ENCODE measurements around the gene ITPKC. TPM values are rescaled to one million over a fixed set of nuclear protein-coding genes. Genes with fewer than 3 reads are reported as not detected.
"Not testable (repeated sequence)": the region's sequence is repeated elsewhere in the genome, so short reads cannot be mapped to it uniquely, and the experiment has no call there.

ITPKC gene
- polyA plus RNA-seq, 1 experiment = 8.9 TPM

DNA sequence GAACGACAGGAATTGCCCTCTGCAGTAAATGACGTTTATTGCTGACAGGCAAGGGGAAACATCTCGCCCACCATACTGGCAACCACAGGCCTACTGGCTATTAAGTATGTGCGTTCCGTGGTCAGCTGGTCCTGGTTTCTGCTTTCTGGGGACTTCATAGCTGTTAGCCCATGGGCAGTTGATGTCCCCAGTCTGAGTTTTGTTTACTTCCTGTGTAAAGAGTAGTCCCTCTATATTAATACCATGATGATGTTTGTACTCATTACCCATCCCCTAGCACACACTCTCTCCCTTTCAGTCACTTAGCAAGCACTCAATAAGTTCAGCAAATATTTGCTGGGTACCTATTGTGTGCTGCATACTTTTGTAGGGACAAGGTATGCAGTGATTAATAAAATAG lies 52.0 kb downstream of the ITPKC start:
- POLR2A ChIA-PET = interaction anchor here (0.5 kb wide), 1 partner anchor 97 kb away, joined by 5 read pairs; no protein-coding TSS in a partner anchor
- Histone ChIP-seq H3K27me3 (ENCODE audit: control insufficient read depth, insufficient read depth, low read length) (no peaks in the 10 kb centered on the region), H3K27ac (ENCODE audit: low read depth, low read length) (no peak overlapping the region), H3K9me3 (ENCODE audit: control insufficient read depth, insufficient read depth, low read length) (no peaks in the 10 kb centered on the region), H3K4me3 (ENCODE audit: low read depth, low read length) (no peak overlapping the region)
- no peak for DNase-seq (ENCODE audit: low read depth, low spot score)
- TF ChIP-seq, protein P1, sequence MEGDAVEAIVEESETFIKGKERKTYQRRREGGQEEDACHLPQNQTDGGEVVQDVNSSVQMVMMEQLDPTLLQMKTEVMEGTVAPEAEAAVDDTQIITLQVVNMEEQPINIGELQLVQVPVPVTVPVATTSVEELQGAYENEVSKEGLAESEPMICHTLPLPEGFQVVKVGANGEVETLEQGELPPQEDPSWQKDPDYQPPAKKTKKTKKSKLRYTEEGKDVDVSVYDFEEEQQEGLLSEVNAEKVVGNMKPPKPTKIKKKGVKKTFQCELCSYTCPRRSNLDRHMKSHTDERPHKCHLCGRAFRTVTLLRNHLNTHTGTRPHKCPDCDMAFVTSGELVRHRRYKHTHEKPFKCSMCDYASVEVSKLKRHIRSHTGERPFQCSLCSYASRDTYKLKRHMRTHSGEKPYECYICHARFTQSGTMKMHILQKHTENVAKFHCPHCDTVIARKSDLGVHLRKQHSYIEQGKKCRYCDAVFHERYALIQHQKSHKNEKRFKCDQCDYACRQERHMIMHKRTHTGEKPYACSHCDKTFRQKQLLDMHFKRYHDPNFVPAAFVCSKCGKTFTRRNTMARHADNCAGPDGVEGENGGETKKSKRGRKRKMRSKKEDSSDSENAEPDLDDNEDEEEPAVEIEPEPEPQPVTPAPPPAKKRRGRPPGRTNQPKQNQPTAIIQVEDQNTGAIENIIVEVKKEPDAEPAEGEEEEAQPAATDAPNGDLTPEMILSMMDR (IDR thresholded peaks at IDR 0.05; ENCODE audit: low read depth, low read length) = no peak
- CTCF ChIA-PET = no interaction called here

DNA sequence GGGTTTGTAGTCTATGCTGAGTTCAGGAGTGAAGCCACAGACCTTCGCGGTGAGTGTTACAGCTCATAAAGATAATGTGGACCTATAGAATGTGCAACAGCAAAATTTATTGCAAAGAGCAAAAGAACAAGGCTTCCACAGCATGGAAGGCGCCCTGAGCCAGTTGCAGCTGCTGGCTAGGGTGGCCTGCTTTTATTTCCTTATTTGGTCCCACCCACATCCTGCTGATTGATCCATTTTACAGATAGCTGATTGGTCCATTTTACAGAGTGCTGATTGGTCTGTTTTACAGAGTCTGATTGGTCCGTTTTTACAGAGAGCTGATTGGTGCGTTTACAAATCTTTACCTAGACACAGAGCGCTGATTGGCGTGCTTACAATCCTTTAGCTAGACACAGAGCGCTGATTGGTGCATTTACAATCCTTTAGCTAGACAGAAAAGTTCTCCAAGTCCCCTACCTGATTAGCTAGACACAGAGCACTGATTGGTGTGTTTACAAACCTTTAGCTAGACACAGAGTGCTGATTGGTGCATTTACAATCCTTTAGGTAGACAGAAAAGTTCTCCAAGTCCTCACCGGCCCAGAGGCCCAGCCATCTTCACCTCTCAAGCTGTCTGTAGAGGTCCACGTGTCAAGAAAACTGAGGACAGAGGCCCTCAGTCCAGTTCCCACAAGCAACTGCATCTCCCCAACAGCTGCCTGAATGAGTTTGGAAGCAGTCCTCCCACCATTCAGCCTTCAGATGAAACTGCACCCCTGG lies 54.4 kb downstream of the ITPKC start:
- H3K9me3 ChIP-seq (ENCODE audit: control insufficient read depth, insufficient read depth, low read length); CTCF ChIA-PET; H3K4me3 ChIP-seq (ENCODE audit: low read depth, low read length); H3K27me3 ChIP-seq (ENCODE audit: control insufficient read depth, insufficient read depth, low read length); DNase-seq (ENCODE audit: low read depth, low spot score); H3K27ac ChIP-seq (ENCODE audit: low read depth, low read length): not testable (repeated sequence)
- POLR2A ChIA-PET = interaction anchor here (0.7 kb wide), 1 partner anchor 27 kb away, joined by 3 read pairs; the partner anchor contains the start of gene EGLN2

DNA sequence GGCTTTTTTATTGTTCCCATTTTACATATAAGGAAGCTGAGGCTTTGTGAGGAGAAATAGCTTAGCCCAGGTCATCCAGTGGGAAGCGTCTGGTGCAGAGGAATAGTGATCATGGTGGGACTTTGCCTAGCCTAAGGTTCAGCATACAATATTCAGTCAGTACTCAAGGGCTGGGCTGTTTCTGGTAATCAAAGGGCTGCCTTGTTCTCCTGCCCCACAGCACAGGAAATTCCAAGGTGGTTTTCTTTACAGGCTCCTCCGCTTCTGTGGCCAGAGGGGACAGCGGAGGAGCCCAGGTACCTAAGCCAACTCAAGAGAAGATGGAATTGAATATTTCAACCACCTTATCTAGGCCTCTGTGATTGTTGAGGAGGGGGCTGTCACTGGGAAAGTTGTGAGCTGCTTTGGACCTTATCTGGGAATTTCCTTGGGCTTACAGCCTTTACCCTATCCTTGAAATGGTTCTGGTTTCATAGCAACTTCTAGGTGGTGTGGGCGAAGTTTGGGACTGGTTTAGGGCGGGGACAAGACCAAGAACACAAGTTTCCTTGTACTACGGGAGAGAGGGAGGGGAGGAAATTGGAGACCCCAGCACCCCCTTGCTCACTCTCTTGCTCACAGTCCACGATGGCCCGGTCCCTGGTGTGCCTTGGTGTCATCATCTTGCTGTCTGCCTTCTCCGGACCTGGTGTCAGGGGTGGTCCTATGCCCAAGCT lies 58.2 kb downstream of the ITPKC start, which contains the start of gene MIA:
Gene MIA (plus strand): TSS at position 606 of the 716 bp plus-strand sequence. CDS start 22 bp downstream, at position 628.
- H3K27ac ChIP-seq (ENCODE audit: low read depth, low read length) = no peak within 1 kb of the TSS
- no peak within 1 kb of the TSS for H3K4me3 ChIP-seq (ENCODE audit: low read depth, low read length)
- ChIA-PET CTCF (interaction anchor here (0.6 to 1.2 kb wide), 2 partner anchors 30 to 140 kb away, joined by 4 to 5 read pairs; no protein-coding TSS in a partner anchor), POLR2A (no interaction called here)
- TF ChIP-seq, protein P1 (IDR thresholded peaks at IDR 0.05; ENCODE audit: low read depth, low read length) = no peak
- H3K27me3 ChIP-seq (ENCODE audit: control insufficient read depth, insufficient read depth, low read length) = no peaks in the 10 kb centered on the region
- H3K9me3 ChIP-seq (ENCODE audit: control insufficient read depth, insufficient read depth, low read length) = no peaks in the 10 kb centered on the region; the same call in 1 of the 2 replicates
- no peak for DNase-seq (ENCODE audit: low read depth, low spot score)

DNA sequence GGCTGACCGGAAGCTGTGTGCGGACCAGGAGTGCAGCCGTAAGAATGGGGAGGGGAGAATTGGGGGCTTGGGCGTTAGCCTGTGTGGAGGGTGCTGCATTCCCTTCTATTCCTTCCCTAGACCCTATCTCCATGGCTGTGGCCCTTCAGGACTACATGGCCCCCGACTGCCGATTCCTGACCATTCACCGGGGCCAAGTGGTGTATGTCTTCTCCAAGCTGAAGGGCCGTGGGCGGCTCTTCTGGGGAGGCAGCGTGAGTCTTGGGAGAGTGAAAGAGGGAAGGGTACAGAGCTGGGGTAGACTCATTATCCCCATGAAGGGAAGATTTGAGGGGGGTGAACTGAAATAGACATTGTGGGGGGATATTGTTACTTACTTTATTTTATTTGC lies 58.7 kb downstream of the ITPKC start:
- Histone ChIP-seq H3K9me3 (ENCODE audit: control insufficient read depth, insufficient read depth, low read length) (no peaks in the 10 kb centered on the region; the same call in 1 of the 2 replicates), H3K27me3 (ENCODE audit: control insufficient read depth, insufficient read depth, low read length) (no peaks in the 10 kb centered on the region), H3K27ac (ENCODE audit: low read depth, low read length) (no peak overlapping the region), H3K4me3 (ENCODE audit: low read depth, low read length) (no peak overlapping the region)
- ChIA-PET CTCF (interaction anchor here (1.2 kb wide), 1 partner anchor 30 kb away, joined by 4 read pairs; no protein-coding TSS in a partner anchor), POLR2A (no interaction called here)
- TF ChIP-seq, protein P1 (IDR thresholded peaks at IDR 0.05; ENCODE audit: low read depth, low read length) = no peak
- DNase-seq (ENCODE audit: low read depth, low spot score) = no peak

DNA sequence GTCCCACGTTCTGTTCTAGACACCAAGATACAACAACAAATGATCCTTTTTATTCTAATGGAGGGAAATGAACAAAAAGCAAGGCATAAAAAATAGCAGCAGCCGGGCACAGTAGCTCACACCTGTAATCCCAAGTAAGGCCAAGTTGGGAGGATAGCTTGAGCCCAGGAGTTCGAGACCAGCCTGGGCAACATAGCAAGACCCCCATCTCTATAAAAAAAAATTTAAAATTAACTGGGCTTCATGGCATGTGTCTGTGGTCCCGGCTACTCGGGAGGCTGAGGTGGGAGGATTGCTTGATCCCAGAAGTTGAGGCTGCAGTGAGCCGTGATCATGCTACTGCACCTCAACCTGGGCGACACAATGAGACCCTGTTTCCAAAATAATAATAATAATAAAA lies 59.5 kb downstream of the ITPKC start:
- no peak overlapping the region for H3K27ac ChIP-seq (ENCODE audit: low read depth, low read length)
- CTCF ChIA-PET = no interaction called here
- H3K9me3 ChIP-seq (ENCODE audit: control insufficient read depth, insufficient read depth, low read length) = no peaks in the 10 kb centered on the region; the same call in 1 of the 2 replicates
- POLR2A ChIA-PET = interaction anchor here (1.7 kb wide), 1 partner anchor 30 kb away, joined by 5 read pairs; no protein-coding TSS in a partner anchor
- H3K4me3 ChIP-seq (ENCODE audit: low read depth, low read length) = no peak overlapping the region
- no peaks in the 10 kb centered on the region for H3K27me3 ChIP-seq (ENCODE audit: control insufficient read depth, insufficient read depth, low read length)
- TF ChIP-seq, protein P1 (IDR thresholded peaks at IDR 0.05; ENCODE audit: low read depth, low read length) = no peak
- no peak for DNase-seq (ENCODE audit: low read depth, low spot score)

Data from AG04450 (cell line).